IPS-18a (cell line): ENCODE measurements around the gene PCDHGA1.

Experiments
- H3K27ac ChIP-seq: one replicate; pipeline ENCODE4 v1.5.1; 2013; ENCODE audit warnings: low read length
- H3K27me3 ChIP-seq: one replicate; pipeline ENCODE4 v1.6.1; 2013; ENCODE audit warnings: mild to moderate bottlenecking, low read length; ENCODE audit not compliant: control insufficient read depth, insufficient read depth
- H3K36me3 ChIP-seq: one replicate; pipeline ENCODE4 v1.6.1; 2013; ENCODE audit warnings: low read depth, low read length; ENCODE audit not compliant: control insufficient read depth
- H3K4me1 ChIP-seq: one replicate; pipeline ENCODE4 v1.6.1; 2013; ENCODE audit warnings: low read depth, low read length; ENCODE audit not compliant: control insufficient read depth
- H3K4me3 ChIP-seq: one replicate; pipeline ENCODE4 v1.5.1; 2013; ENCODE audit warnings: low read length
- H3K9ac ChIP-seq: one replicate; pipeline ENCODE4 v1.6.1; 2013; ENCODE audit warnings: mild to moderate bottlenecking, low read length, moderate library complexity
- H3K9me3 ChIP-seq: one replicate; pipeline ENCODE4 v1.6.1; 2013; ENCODE audit warnings: low read depth, low read length; ENCODE audit not compliant: control insufficient read depth

The PCDHGA1 gene

GRCh38 chr5:141516672-141517025, 186.3 kb downstream of the PCDHGA1 start:
- Histone ChIP-seq H3K36me3 (peaks cover 31% of the 10 kb centered on the region), H3K4me1 (peaks cover 14% of the 10 kb centered on the region), H3K9me3 (no peaks in the 10 kb centered on the region), H3K9ac (no peak overlapping the region), H3K27ac (no peak overlapping the region), H3K27me3 (no peaks in the 10 kb centered on the region), H3K4me3 (no peak overlapping the region)

GRCh38 chr5:141517312-141517711, 187.0 kb downstream of the PCDHGA1 start:
- Histone ChIP-seq H3K9ac (no peak overlapping the region), H3K9me3 (no peaks in the 10 kb centered on the region), H3K27me3 (no peaks in the 10 kb centered on the region), H3K4me1 (peaks cover 14% of the 10 kb centered on the region), H3K27ac (no peak overlapping the region), H3K36me3 (peaks cover 38% of the 10 kb centered on the region), H3K4me3 (no peak overlapping the region)

GRCh38 chr5:141517880-141518617, 187.7 kb downstream of the PCDHGA1 start:
- Histone ChIP-seq H3K4me1 (peaks cover 14% of the 10 kb centered on the region), H3K27me3 (no peaks in the 10 kb centered on the region), H3K36me3 (peaks cover 45% of the 10 kb centered on the region), H3K9ac (no peak overlapping the region), H3K27ac (no peak overlapping the region), H3K9me3 (no peaks in the 10 kb centered on the region), H3K4me3 (no peak overlapping the region)

- Histone ChIP-seq H3K36me3 (peaks cover 49% of the 10 kb centered on the region), H3K9ac (no peak overlapping the region), H3K27ac (no peak overlapping the region), H3K9me3 (no peaks in the 10 kb centered on the region), H3K4me3 (no peak overlapping the region), H3K4me1 (peaks cover 14% of the 10 kb centered on the region), H3K27me3 (no peaks in the 10 kb centered on the region)
Measured at GRCh38 chr5:141518618-141519015, 188.3 kb downstream of the PCDHGA1 start.

- Histone ChIP-seq H3K4me1 (peaks cover 11% of the 10 kb centered on the region), H3K9ac (no peak overlapping the region), H3K9me3 (no peaks in the 10 kb centered on the region), H3K36me3 (peaks cover 54% of the 10 kb centered on the region), H3K27ac (no peak overlapping the region), H3K4me3 (no peak overlapping the region), H3K27me3 (no peaks in the 10 kb centered on the region)
Measured at GRCh38 chr5:141519605-141520565, 189.6 kb downstream of the PCDHGA1 start.

GRCh38 chr5:141521244-141521781, 191.0 kb downstream of the PCDHGA1 start:
- Histone ChIP-seq H3K9ac (no peak overlapping the region), H3K27ac (no peak overlapping the region), H3K4me1 (peaks cover 16% of the 10 kb centered on the region), H3K36me3 (peaks cover 57% of the 10 kb centered on the region), H3K9me3 (no peaks in the 10 kb centered on the region), H3K27me3 (no peaks in the 10 kb centered on the region), H3K4me3 (no peak overlapping the region)

- Histone ChIP-seq H3K27ac (no peak overlapping the region), H3K4me1 (peaks cover 16% of the 10 kb centered on the region), H3K9ac (no peak overlapping the region), H3K4me3 (no peak overlapping the region), H3K36me3 (peaks cover 59% of the 10 kb centered on the region), H3K9me3 (no peaks in the 10 kb centered on the region), H3K27me3 (no peaks in the 10 kb centered on the region)
Measured at GRCh38 chr5:141522301-141522700, 192.0 kb downstream of the PCDHGA1 start.

GRCh38 chr5:141523991-141524390, 193.7 kb downstream of the PCDHGA1 start:
- Histone ChIP-seq H3K4me3 (no peak overlapping the region), H3K27ac (peak overlapping the region; percentile 21), H3K36me3 (peaks cover 74% of the 10 kb centered on the region), H3K4me1 (peaks cover 16% of the 10 kb centered on the region), H3K27me3 (no peaks in the 10 kb centered on the region), H3K9me3 (no peaks in the 10 kb centered on the region), H3K9ac (no peak overlapping the region)

GRCh38 chr5:141524604-141525597, 194.6 kb downstream of the PCDHGA1 start:
- peak overlapping the region; percentile 28 for H3K27ac ChIP-seq
- H3K4me3 ChIP-seq, result no peak overlapping the region
- H3K36me3 ChIP-seq, result peaks cover 69% of the 10 kb centered on the region
- peaks cover 16% of the 10 kb centered on the region for H3K4me1 ChIP-seq
- H3K27me3 ChIP-seq, result no peaks in the 10 kb centered on the region
- H3K9me3 ChIP-seq, result no peaks in the 10 kb centered on the region
- no peak overlapping the region for H3K9ac ChIP-seq

GRCh38 chr5:141525653-141526052, 195.3 kb downstream of the PCDHGA1 start:
- peaks cover 71% of the 10 kb centered on the region for H3K36me3 ChIP-seq
- no peak overlapping the region for H3K9ac ChIP-seq
- peaks cover 16% of the 10 kb centered on the region for H3K4me1 ChIP-seq
- no peak overlapping the region for H3K4me3 ChIP-seq
- H3K27me3 ChIP-seq, result no peaks in the 10 kb centered on the region
- no peaks in the 10 kb centered on the region for H3K9me3 ChIP-seq
- H3K27ac ChIP-seq, result no peak overlapping the region

- Histone ChIP-seq H3K4me3 (no peak overlapping the region), H3K36me3 (peaks cover 56% of the 10 kb centered on the region), H3K9me3 (no peaks in the 10 kb centered on the region), H3K9ac (no peak overlapping the region), H3K27me3 (no peaks in the 10 kb centered on the region), H3K4me1 (peaks cover 16% of the 10 kb centered on the region), H3K27ac (no peak overlapping the region)
Measured at GRCh38 chr5:141527426-141527825, 197.1 kb downstream of the PCDHGA1 start.
